K562 (cell line): ENCODE results near the gene ITGB2. TPM values are rescaled to one million over a fixed set of nuclear protein-coding genes. Genes with fewer than 3 reads are reported as not detected.
A peak's percentile ranks its signal among the peaks of the same experiment; 100 is the strongest.

Experiments used
- CAMTA2 ChIP-seq: fragments of 250-450 bp; sonication (Bioruptor Pico); conservative IDR thresholded peaks from 2 replicates; pipeline ENCODE4 v1.5.1; 2022
- FOXP1 ChIP-seq: sonication (generic); formaldehyde crosslinking; IDR thresholded peaks from 2 replicates; pipeline ENCODE4 v1.8.0; 2022; ENCODE audit warnings: mild to moderate bottlenecking, missing genetic modification reagents
- HNRNPL ChIP-seq: fragments of 200-400 bp; formaldehyde crosslinking; IDR thresholded peaks from 2 replicates; pipeline ENCODE4 v1.6.1; 2017; ENCODE audit warnings: low read depth, mild to moderate bottlenecking, low read length
- MCM3 ChIP-seq: fragments of 450-650 bp; IDR thresholded peaks from 2 replicates; pipeline ENCODE4 v1.6.1; 2016
- MYC ChIP-seq, 2 experiments: fragments of 250-450 bp in 1 of 2; sonication (Bioruptor Pico) in 1 of 2; IDR thresholded peaks; 2 replicates each; pipeline versions ENCODE4 v1.5.1 to v1.6.1; 2012 to 2021; ENCODE audit warnings: low read depth in 2 of 2, borderline replicate concordance in 1 of 2, improper control_type of control experiment in 1 of 2, low read length in 1 of 2, mild to moderate bottlenecking in 1 of 2, moderate library complexity in 1 of 2
- SIX5 ChIP-seq, 2 experiments: IDR thresholded peaks; 2 replicates each; pipeline ENCODE4 v1.6.1; 2011; ENCODE audit warnings: low read length in 2 of 2, borderline replicate concordance in 1 of 2, low read depth in 1 of 2, mild to moderate bottlenecking in 1 of 2, moderate library complexity in 1 of 2; ENCODE audit not compliant: insufficient read depth in 1 of 2
- U2AF1 ChIP-seq: fragments of 200-400 bp; formaldehyde crosslinking; optimal IDR thresholded peaks from 2 replicates; pipeline ENCODE3; 2017; ENCODE audit warnings: mild to moderate bottlenecking, low read depth, low read length, moderate library complexity
- ZFX ChIP-seq: sonication (generic); formaldehyde crosslinking; IDR thresholded peaks from 2 replicates; pipeline ENCODE4 v1.8.0; 2022; ENCODE audit warnings: mild to moderate bottlenecking, missing genetic modification reagents, moderate library complexity
- polyA plus RNA-seq, 8 experiments: library from polyadenylated mRNA; depleted of rRNA in 4 of 8; stranded (reverse) in 5 of 8; unstranded in 3 of 8; fragments of >200 nt; fragmentation: Nextera tagmentation in 2 of 8; fragmentation: Illumina TruSeq in 1 of 8; extraction: Ambion mirVana in 2 of 8; extraction: Trizol in 1 of 8; gene quantifications; 2 replicates each; pipeline versions ENCODE4 v1.2.1 to v1.2.3, GENCODE V29; 2011 to 2014; ENCODE audit warnings: inconsistent platforms in 1 of 8, missing spikeins in 1 of 8
- total RNA-seq, 7 experiments: library from RNA; depleted of rRNA in 6 of 7; stranded (reverse); fragments of >200 nt in 6 of 7; fragmentation: Illumina TruSeq in 2 of 7; extraction: Trizol in 2 of 7; gene quantifications; 2 replicates each; pipeline versions ENCODE4 v1.2.1 to v1.2.3, GENCODE V29; 2011 to 2021; ENCODE audit warnings: low replicate concordance in 1 of 7
- TF ChIP-seq, protein P1 (sequence below): sonication (generic); formaldehyde crosslinking; IDR thresholded peaks from 2 replicates; pipeline ENCODE4 v1.8.0; 2022; ENCODE audit warnings: missing genetic modification reagents, mild to moderate bottlenecking, moderate library complexity, borderline replicate concordance
- TF ChIP-seq, protein P2 (sequence below): sonication (generic); formaldehyde crosslinking; IDR thresholded peaks from 2 replicates; pipeline ENCODE4 v1.9.0; 2022; ENCODE audit warnings: mild to moderate bottlenecking, missing genetic modification reagents
- TF ChIP-seq, protein P3 (sequence below): sonication (generic); formaldehyde crosslinking; IDR thresholded peaks from 2 replicates; pipeline ENCODE4 v1.8.0; 2022; ENCODE audit warnings: mild to moderate bottlenecking, missing genetic modification reagents
- TF ChIP-seq, protein P4 (sequence below), 2 experiments: fragments of 200-800 bp in 1 of 2; sonication (Bioruptor generic) in 1 of 2; sonication (generic) in 1 of 2; formaldehyde crosslinking in 1 of 2; IDR thresholded peaks in 1 of 2; conservative IDR thresholded peaks in 1 of 2; 2 replicates each; pipeline versions ENCODE4 v1.5.0 to v1.6.1; 2016 to 2020; ENCODE audit warnings: missing compliant biosample characterization in 1 of 2, missing genetic modification characterization in 1 of 2, missing genetic modification reagents in 1 of 2
- TF ChIP-seq, protein P5 (sequence below): sonication (generic); formaldehyde crosslinking; IDR thresholded peaks from 2 replicates; pipeline ENCODE4 v1.5.0; 2020; ENCODE audit warnings: missing genetic modification reagents

Gene ITGB2
- total and polyA plus RNA-seq, 9 of the 15 experiments (the other 6 are each of a cell fraction or from before 2014, with no cell fraction given) = 0.07 to 1.3 (median 0.51) TPM; not detected in 2

DNA sequence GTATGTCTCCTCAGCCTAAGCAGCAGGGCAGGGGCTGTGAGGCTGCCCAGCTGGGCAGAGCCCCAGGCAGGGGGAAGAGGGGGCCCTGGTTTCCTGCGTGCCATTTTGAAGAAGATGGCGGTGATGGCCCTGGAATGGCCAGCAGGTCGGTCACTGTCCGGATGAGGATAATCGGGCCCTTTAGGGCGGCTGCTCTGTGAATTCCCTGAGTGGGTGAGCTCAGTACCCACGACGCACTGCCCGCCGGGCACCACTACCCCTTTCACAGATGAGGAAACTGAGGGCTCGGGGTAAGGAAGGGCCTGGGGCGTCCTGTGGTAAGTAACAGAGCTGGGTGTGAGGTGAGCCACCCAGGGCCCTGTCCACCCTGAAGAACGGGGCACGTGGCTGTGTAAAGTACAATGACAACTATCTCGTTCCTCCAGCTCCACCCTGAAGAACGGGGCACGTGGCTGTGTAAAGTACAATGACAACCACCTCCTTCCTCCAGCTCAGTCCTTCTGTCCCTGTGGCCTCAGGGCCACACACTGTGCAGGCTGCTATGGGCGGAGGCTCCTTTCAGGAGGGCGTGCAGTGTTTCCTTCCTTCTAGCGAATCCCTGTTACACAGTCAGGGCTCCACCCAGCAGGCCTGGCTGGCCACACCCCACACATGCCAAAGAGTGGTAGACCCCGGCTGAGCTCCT, 23.2 kb downstream of the ITGB2 start (continued):
- TF ChIP-seq SIX5 (IDR thresholded peaks at IDR 0.05; ENCODE audit: borderline replicate concordance in 1 of 2, insufficient read depth in 1 of 2, low read depth in 1 of 2, low read length in 2 of 2) = no peak
- TF ChIP-seq ZFX = peak; percentile 43
- TF ChIP-seq CAMTA2 (CRISPR knock-in tag) = no peak
- peak; percentile 37 for TF ChIP-seq MYC (IDR thresholded peaks at IDR 0.05; ENCODE audit: low read depth, low read length)
- no peak for TF ChIP-seq MYC (CRISPR knock-in tag; IDR thresholded peaks at IDR 0.05; ENCODE audit: borderline replicate concordance, low read depth)
- TF ChIP-seq, protein P1, sequence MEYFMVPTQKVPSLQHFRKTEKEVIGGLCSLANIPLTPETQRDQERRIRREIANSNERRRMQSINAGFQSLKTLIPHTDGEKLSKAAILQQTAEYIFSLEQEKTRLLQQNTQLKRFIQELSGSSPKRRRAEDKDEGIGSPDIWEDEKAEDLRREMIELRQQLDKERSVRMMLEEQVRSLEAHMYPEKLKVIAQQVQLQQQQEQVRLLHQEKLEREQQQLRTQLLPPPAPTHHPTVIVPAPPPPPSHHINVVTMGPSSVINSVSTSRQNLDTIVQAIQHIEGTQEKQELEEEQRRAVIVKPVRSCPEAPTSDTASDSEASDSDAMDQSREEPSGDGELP (CRISPR knock-in tag) = peak; percentile 36; the same call in 1 of the 2 replicates
- TF ChIP-seq U2AF1 = no peak
- no peak for TF ChIP-seq HNRNPL
- TF ChIP-seq MCM3 = no peak
- TF ChIP-seq, protein P2, sequence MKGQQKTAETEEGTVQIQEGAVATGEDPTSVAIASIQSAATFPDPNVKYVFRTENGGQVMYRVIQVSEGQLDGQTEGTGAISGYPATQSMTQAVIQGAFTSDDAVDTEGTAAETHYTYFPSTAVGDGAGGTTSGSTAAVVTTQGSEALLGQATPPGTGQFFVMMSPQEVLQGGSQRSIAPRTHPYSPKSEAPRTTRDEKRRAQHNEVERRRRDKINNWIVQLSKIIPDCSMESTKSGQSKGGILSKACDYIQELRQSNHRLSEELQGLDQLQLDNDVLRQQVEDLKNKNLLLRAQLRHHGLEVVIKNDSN = peak; percentile 79
- TF ChIP-seq, protein P3, sequence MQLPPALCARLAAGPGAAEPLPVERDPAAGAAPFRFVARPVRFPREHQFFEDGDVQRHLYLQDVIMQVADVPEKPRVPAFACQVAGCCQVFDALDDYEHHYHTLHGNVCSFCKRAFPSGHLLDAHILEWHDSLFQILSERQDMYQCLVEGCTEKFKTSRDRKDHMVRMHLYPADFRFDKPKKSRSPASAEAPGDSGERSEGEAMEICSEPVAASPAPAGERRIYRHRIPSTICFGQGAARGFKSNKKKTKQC (CRISPR knock-in tag) = 0 out of 2 replicates have a peak, but pooled peaks have one; percentile 19
- TF ChIP-seq, protein P4, sequence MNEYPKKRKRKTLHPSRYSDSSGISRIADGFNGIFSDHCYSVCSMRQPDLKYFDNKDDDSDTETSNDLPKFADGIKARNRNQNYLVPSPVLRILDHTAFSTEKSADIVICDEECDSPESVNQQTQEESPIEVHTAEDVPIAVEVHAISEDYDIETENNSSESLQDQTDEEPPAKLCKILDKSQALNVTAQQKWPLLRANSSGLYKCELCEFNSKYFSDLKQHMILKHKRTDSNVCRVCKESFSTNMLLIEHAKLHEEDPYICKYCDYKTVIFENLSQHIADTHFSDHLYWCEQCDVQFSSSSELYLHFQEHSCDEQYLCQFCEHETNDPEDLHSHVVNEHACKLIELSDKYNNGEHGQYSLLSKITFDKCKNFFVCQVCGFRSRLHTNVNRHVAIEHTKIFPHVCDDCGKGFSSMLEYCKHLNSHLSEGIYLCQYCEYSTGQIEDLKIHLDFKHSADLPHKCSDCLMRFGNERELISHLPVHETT (CRISPR knock-in tag; conservative IDR thresholded peaks at IDR 0.05 in 1 of 2, IDR thresholded peaks at IDR 0.05 in 1 of 2) = no peak
- TF ChIP-seq FOXP1 (CRISPR knock-in tag) = no peak
- TF ChIP-seq, protein P5, sequence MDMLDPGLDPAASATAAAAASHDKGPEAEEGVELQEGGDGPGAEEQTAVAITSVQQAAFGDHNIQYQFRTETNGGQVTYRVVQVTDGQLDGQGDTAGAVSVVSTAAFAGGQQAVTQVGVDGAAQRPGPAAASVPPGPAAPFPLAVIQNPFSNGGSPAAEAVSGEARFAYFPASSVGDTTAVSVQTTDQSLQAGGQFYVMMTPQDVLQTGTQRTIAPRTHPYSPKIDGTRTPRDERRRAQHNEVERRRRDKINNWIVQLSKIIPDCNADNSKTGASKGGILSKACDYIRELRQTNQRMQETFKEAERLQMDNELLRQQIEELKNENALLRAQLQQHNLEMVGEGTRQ (CRISPR knock-in tag) = peak; percentile 35; the same call in 1 of the 2 replicates
